H1 (cell line): ENCODE measurements around the gene HYDIN. TPM values are rescaled to one million over a fixed set of nuclear protein-coding genes. Genes with fewer than 3 reads are reported as not detected.

Source experiments
- CTCF ChIA-PET: fragments of 300-600 bp; sonication (Branson Sonifier 250); formaldehyde crosslinking; loops from one replicate; lab custom pipeline; 2021; ENCODE audit not compliant: partially characterized antibody; lab: Charles Lee
- POLR2A ChIA-PET: fragments of 300-600 bp; sonication (Branson Sonifier 250); formaldehyde crosslinking; loops from one replicate; lab custom pipeline; 2021; ENCODE audit warnings: inconsistent platforms; ENCODE audit not compliant: partially characterized antibody; lab: Charles Lee
- DNase-seq, 2 experiments: peaks; one replicate each; pipeline versions ENCODE4 v3.0.0 to v3.0.0-alpha.2; 2010 to 2022; ENCODE audit warnings: low spot score in 2 of 2, low read depth in 1 of 2, mixed read lengths in 1 of 2
- FAIRE-seq: peaks from 2 replicates; lab custom pipeline; 2011; peaks lifted over from hg19 to GRCh38; lab: Jason Lieb, UNC
- H2AFZ ChIP-seq: 2 replicates; pipeline ENCODE4 v1.8.1; 2012; ENCODE audit warnings: low read length, inconsistent platforms
- H2AK5ac ChIP-seq: 2 replicates; pipeline ENCODE4 v1.6.1; 2013; ENCODE audit warnings: low read depth, low read length
- H2BK120ac ChIP-seq: replicated peaks from 2 replicates; pipeline ENCODE3; 2013; ENCODE audit warnings: low read depth, low read length, inconsistent platforms
- H2BK12ac ChIP-seq: 2 replicates; pipeline ENCODE4 v1.6.1; 2013; ENCODE audit warnings: low read depth, low read length
- H2BK15ac ChIP-seq: 2 replicates; pipeline ENCODE4 v1.6.1; 2013; ENCODE audit warnings: low read length
- H2BK20ac ChIP-seq: 2 replicates; pipeline ENCODE4 v1.6.1; 2013; ENCODE audit warnings: low read length
- H2BK5ac ChIP-seq: 2 replicates; pipeline ENCODE4 v1.6.1; 2013; ENCODE audit warnings: low read depth, low read length
- H3K14ac ChIP-seq: 2 replicates; pipeline ENCODE4 v1.6.1; 2013; ENCODE audit warnings: inconsistent platforms; ENCODE audit not compliant: insufficient read length
- H3K18ac ChIP-seq: 2 replicates; pipeline ENCODE4 v1.6.1; 2013; ENCODE audit warnings: low read length; ENCODE audit errors: extremely low read depth
- H3K23ac ChIP-seq: 2 replicates; pipeline ENCODE4 v1.6.1; 2013; ENCODE audit warnings: inconsistent platforms; ENCODE audit not compliant: insufficient read length
- H3K23me2 ChIP-seq: 2 replicates; pipeline ENCODE4 v1.6.1; 2013; ENCODE audit warnings: low read depth, low read length
- H3K27ac ChIP-seq: 2 replicates; pipeline ENCODE4 v1.6.1; 2011; ENCODE audit warnings: low read depth, low read length, inconsistent platforms
- H3K27me3 ChIP-seq, 4 experiments: replicated peaks in 1 of 4; 1 replicate in 1 of 4; 2 replicates in 3 of 4; pipeline versions ENCODE4 v1.6.1 to v1.8.1; 2011 to 2013; ENCODE audit warnings: low read length in 3 of 4, mild to moderate bottlenecking in 3 of 4, inconsistent platforms in 2 of 4, mixed read lengths in 2 of 4, moderate library complexity in 1 of 4; ENCODE audit not compliant: control insufficient read depth in 3 of 4, insufficient read depth in 3 of 4; ENCODE audit errors: extremely low read depth in 1 of 4
- H3K36me3 ChIP-seq, 4 experiments: 2 replicates each; pipeline versions ENCODE4 v1.6.1 to v1.8.1; 2011 to 2013; ENCODE audit warnings: mild to moderate bottlenecking in 4 of 4, low read length in 3 of 4, moderate library complexity in 2 of 4, control low read depth in 1 of 4, inconsistent platforms in 1 of 4; ENCODE audit not compliant: insufficient read depth in 4 of 4, control insufficient read depth in 2 of 4
- H3K4ac ChIP-seq: replicated peaks from 2 replicates; pipeline ENCODE3; 2013; ENCODE audit warnings: low read length, low read depth, mixed read lengths, inconsistent platforms; ENCODE audit not compliant: insufficient read length
- H3K4me1 ChIP-seq, 4 experiments: replicated peaks in 1 of 4; 1 replicate in 1 of 4; 2 replicates in 3 of 4; pipeline versions ENCODE4 v1.6.1 to v1.8.1; 2011 to 2013; ENCODE audit warnings: low read length in 3 of 4, inconsistent platforms in 2 of 4, mixed read lengths in 1 of 4; ENCODE audit not compliant: insufficient read depth in 4 of 4, control insufficient read depth in 3 of 4
- H3K4me2 ChIP-seq, 2 experiments: 2 replicates each; pipeline versions ENCODE4 v1.6.1 to v1.8.1; 2011 to 2013; ENCODE audit warnings: low read depth in 2 of 2, low read length in 2 of 2, control low read depth in 1 of 2, inconsistent platforms in 1 of 2, mild to moderate bottlenecking in 1 of 2; ENCODE audit not compliant: insufficient read depth in 1 of 2
- H3K4me3 ChIP-seq, 4 experiments: fragments of 200-600, 300-600 bp in 1 of 4; sonication (generic), shearing (Covaris generic), sonication (Bioruptor Twin) in 1 of 4; 2 replicates each; pipeline versions ENCODE4 v1.5.1 to v1.8.1; 2011 to 2016; ENCODE audit warnings: low read length in 4 of 4, low read depth in 3 of 4, control low read depth in 2 of 4, inconsistent platforms in 2 of 4, mild to moderate bottlenecking in 2 of 4, mixed read lengths in 1 of 4, moderate library complexity in 1 of 4; ENCODE audit not compliant: insufficient read depth in 2 of 4; ENCODE audit errors: extremely low read depth in 1 of 4
- H3K56ac ChIP-seq: replicated peaks from 2 replicates; pipeline ENCODE3; 2013; ENCODE audit warnings: low read depth, mild to moderate bottlenecking, mixed read lengths, low read length, inconsistent platforms; ENCODE audit not compliant: insufficient read length
- H3K79me1 ChIP-seq: 2 replicates; pipeline ENCODE4 v1.6.1; 2013; ENCODE audit warnings: low read depth, low read length, control low read depth
- H3K79me2 ChIP-seq, 2 experiments: 2 replicates each; pipeline versions ENCODE4 v1.6.1 to v1.8.1; 2012 to 2013; ENCODE audit warnings: low read length in 2 of 2, mild to moderate bottlenecking in 2 of 2, inconsistent platforms in 1 of 2; ENCODE audit not compliant: insufficient read depth in 2 of 2, control insufficient read depth in 1 of 2
- H3K9ac ChIP-seq, 4 experiments: replicated peaks in 1 of 4; 1 replicate in 1 of 4; 2 replicates in 3 of 4; pipeline versions ENCODE4 v1.6.1 to v1.8.1; 2011 to 2013; ENCODE audit warnings: low read depth in 3 of 4, low read length in 3 of 4, control low read depth in 2 of 4, mild to moderate bottlenecking in 2 of 4, moderate library complexity in 2 of 4, inconsistent platforms in 1 of 4; ENCODE audit errors: extremely low read depth in 1 of 4
- H3K9me3 ChIP-seq, 2 experiments: 2 replicates each; pipeline versions ENCODE4 v1.6.1 to v1.8.1; 2012 to 2013; ENCODE audit warnings: mild to moderate bottlenecking in 2 of 2, moderate library complexity in 2 of 2, control low read depth in 1 of 2, inconsistent platforms in 1 of 2, low read depth in 1 of 2, low read length in 1 of 2, mixed read lengths in 1 of 2; ENCODE audit not compliant: insufficient read depth in 2 of 2
- H4K20me1 ChIP-seq, 2 experiments: replicated peaks in 1 of 2; 2 replicates each; pipeline versions ENCODE3 to v1.8.1; 2011 to 2013; ENCODE audit warnings: inconsistent platforms in 2 of 2, low read length in 2 of 2, mild to moderate bottlenecking in 1 of 2; ENCODE audit not compliant: insufficient read depth in 2 of 2, control insufficient read depth in 1 of 2
- H4K5ac ChIP-seq: 2 replicates; pipeline ENCODE4 v1.6.1; 2013; ENCODE audit warnings: low read length, low read depth, mixed read lengths, inconsistent platforms; ENCODE audit not compliant: insufficient read length
- H4K8ac ChIP-seq: 2 replicates; pipeline ENCODE4 v1.8.0; 2013; ENCODE audit warnings: mild to moderate bottlenecking, moderate library complexity, low read length, inconsistent platforms; ENCODE audit not compliant: insufficient read depth; ENCODE audit errors: extremely low read depth
- H4K91ac ChIP-seq: replicated peaks from 2 replicates; pipeline ENCODE3; 2013; ENCODE audit warnings: low read length, mixed read lengths, inconsistent platforms; ENCODE audit not compliant: insufficient read length
- CEBPB ChIP-seq: IDR thresholded peaks from 2 replicates; pipeline ENCODE4 v1.6.1; 2012; ENCODE audit warnings: low read depth, low read length
- EGR1 ChIP-seq: IDR thresholded peaks from 2 replicates; pipeline ENCODE4 v1.6.1; 2011; ENCODE audit warnings: low read depth, low read length, borderline replicate concordance
- SIX5 ChIP-seq: IDR thresholded peaks from 2 replicates; pipeline ENCODE4 v1.6.1; 2011; ENCODE audit warnings: mild to moderate bottlenecking, low read depth, low read length
- SRF ChIP-seq: IDR thresholded peaks from 2 replicates; pipeline ENCODE4 v1.6.1; 2011; ENCODE audit warnings: mild to moderate bottlenecking, low read depth, low read length, moderate library complexity
- TBP ChIP-seq: IDR thresholded peaks from 2 replicates; pipeline ENCODE4 v1.6.1; 2011; ENCODE audit warnings: low read depth, low read length, improper control_type of control experiment
- WGBS, 2 experiments: shearing (Covaris generic) in 1 of 2; methylation state at CpG; one replicate each; pipeline versions ENCODE4 v1.1.6 to v1.1.7; 2013 to 2015; ENCODE audit warnings: low lambda C conversion rate in 2 of 2, mixed read lengths in 2 of 2, inconsistent platforms in 1 of 2, low coverage in 1 of 2, missing lambda C conversion rate in 1 of 2; ENCODE audit not compliant: insufficient replicate concordance in 2 of 2, insufficient coverage in 1 of 2, insufficient read length in 1 of 2; ENCODE audit errors: extremely low coverage in 1 of 2, missing lambda C conversion rate in 1 of 2; 5-methylcytosine and 5-hydroxymethylcytosine counted together
- polyA plus RNA-seq, 7 experiments: library from polyadenylated mRNA; depleted of rRNA in 3 of 7; stranded (reverse) in 5 of 7; unstranded in 2 of 7; fragments of >200 nt in 5 of 7; fragments of 200-250 nt in 2 of 7; gene quantifications; 1 replicate in 5 of 7; 2 replicates in 1 of 7; 4 replicates in 1 of 7; pipeline versions ENCODE4 v1.2.1 to v1.2.3, GENCODE V29; 2011 to 2013; ENCODE audit warnings: missing spikeins in 2 of 7, mixed read lengths in 2 of 7
- total RNA-seq: library from RNA; stranded (reverse); fragmentation: NEBNext Ultra II Directional; extraction: Animal tissue kit (Norgen Biotek cat#: 25700); gene quantifications from 2 replicates; pipeline ENCODE4 v1.2.1, GENCODE V29; 2021

The HYDIN gene
- total and polyA plus RNA-seq, 2 of the 8 experiments (the other 6 are each of a cell fraction or from before 2014, with no cell fraction given) = 1.1 to 1.8 TPM

DNA sequence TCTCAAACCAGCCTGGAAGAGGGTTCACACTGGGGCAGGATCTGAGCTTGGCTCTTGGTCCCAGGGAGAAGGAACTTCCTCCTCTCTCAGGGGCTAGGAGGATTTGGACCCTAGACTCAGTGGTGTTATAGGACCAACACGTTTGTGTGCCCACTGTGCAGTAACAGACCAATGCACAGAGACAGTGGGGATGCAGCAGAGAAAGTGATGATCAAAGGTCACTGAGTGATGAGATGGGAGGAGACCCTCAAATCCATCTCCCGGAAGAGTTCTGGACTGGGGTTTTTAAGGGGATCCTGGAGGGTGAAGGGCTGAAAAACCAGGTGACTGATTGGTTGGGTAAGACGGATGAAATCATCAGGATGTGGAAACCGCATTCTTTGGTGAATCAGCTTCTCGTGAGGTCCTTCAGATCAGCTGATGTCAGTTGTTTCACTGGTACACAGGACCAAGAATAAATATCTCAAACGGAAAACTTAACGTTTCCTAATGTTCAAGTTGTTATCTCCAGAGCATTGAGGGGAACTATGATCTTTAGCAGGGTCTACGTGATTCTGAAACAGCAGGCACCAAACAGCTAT lies 426.3 kb downstream of the HYDIN start:
- no peak overlapping the region for H3K4me2 ChIP-seq
- no peak overlapping the region for H3K18ac ChIP-seq
- H3K14ac ChIP-seq = no peak overlapping the region
- peaks cover under 1 to 5% (median 2%) of the 10 kb centered on the region in 4 experiments; a peak in 5 of 7 replicates for H3K4me1 ChIP-seq
- H4K91ac ChIP-seq = no peak overlapping the region
- CTCF ChIA-PET = interaction anchor here (1.2 to 1.7 kb wide), 2 partner anchors 508 to 609 kb away, joined by 3 to 4 read pairs; no protein-coding TSS in a partner anchor
- H2AFZ ChIP-seq = no peak overlapping the region
- no peak overlapping the region for H2AK5ac ChIP-seq
- H3K27me3 ChIP-seq = peaks cover 0 to 23% (median 6%) of the 10 kb centered on the region in 4 experiments; a peak in 6 of 7 replicates
- H4K5ac ChIP-seq = no peak overlapping the region
- POLR2A ChIA-PET = interaction anchor here (1.1 to 1.4 kb wide), 3 partner anchors 8 to 14 kb away, joined by 3 to 6 read pairs (median 3); no protein-coding TSS in a partner anchor
- H3K23ac ChIP-seq = no peak overlapping the region
- no peak for DNase-seq
- no peaks in the 10 kb centered on the region for H3K36me3 ChIP-seq
- H3K9me3 ChIP-seq = no peaks in the 10 kb centered on the region
- no peak overlapping the region for H3K27ac ChIP-seq
- peaks cover 8% of the 10 kb centered on the region for H3K23me2 ChIP-seq
- H2BK120ac ChIP-seq = no peak overlapping the region
- no peak overlapping the region for H2BK5ac ChIP-seq
- H3K4ac ChIP-seq = no peak overlapping the region
- no peak overlapping the region for H3K9ac ChIP-seq
- H3K79me2 ChIP-seq = peaks cover 8 to 15% of the 10 kb centered on the region in 2 experiments
- FAIRE-seq = no peak
- no peak overlapping the region for H2BK15ac ChIP-seq
- H4K8ac ChIP-seq = no peak overlapping the region
- no peak overlapping the region for H3K56ac ChIP-seq
- H4K20me1 ChIP-seq = peaks cover 0 to 2% of the 10 kb centered on the region in 2 experiments
- 79% methylated on average over 8 of the region's 8 CpGs; no CpG with 5 or more reads in 1 of the 2 experiments for WGBS, 2 experiments
- H3K79me1 ChIP-seq = peaks cover 6% of the 10 kb centered on the region
- no peak overlapping the region for H2BK20ac ChIP-seq
- no peak overlapping the region for H3K4me3 ChIP-seq
- no peak overlapping the region for H2BK12ac ChIP-seq
- TF ChIP-seq EGR1 (no peak), SRF (no peak), SIX5 (no peak), CEBPB (no peak), TBP (no peak)
